Upper lobe of right lung (tissue), 1 donor: Measurements from ENCODE around the gene PTF1A. TPM values are rescaled to one million over a fixed set of nuclear protein-coding genes. Genes with fewer than 3 reads are reported as not detected.
"Not testable (repeated sequence)": the region's sequence is repeated elsewhere in the genome, so short reads cannot be mapped to it uniquely, and the experiment has no call there.

ENCODE experiments used
- ATAC-seq: fragments of 200-7000 bp; cut with Tn5 transposase; one replicate; pipeline ENCODE4 v1.9.1; 2020; ENCODE audit warnings: mild to moderate bottlenecking, moderate library complexity
- DNase-seq: peaks from one replicate; pipeline ENCODE4 v3.0.0-alpha.2; 2020
- H3K27ac ChIP-seq: fragments of 200-600 bp; one replicate; pipeline ENCODE4 v1.8.0; 2022
- H3K27me3 ChIP-seq: fragments of 200-600 bp; one replicate; pipeline ENCODE4 v1.8.0; 2022; ENCODE audit warnings: mild to moderate bottlenecking
- H3K36me3 ChIP-seq: fragments of 200-600 bp; one replicate; pipeline ENCODE4 v1.8.0; 2022
- H3K4me1 ChIP-seq: fragments of 200-600 bp; one replicate; pipeline ENCODE4 v1.8.0; 2022
- H3K4me3 ChIP-seq: fragments of 200-600 bp; one replicate; pipeline ENCODE4 v1.8.0; 2022; ENCODE audit warnings: mild to moderate bottlenecking
- H3K9me3 ChIP-seq: fragments of 200-600 bp; one replicate; pipeline ENCODE4 v1.8.0; 2022
- intact Hi-C: fragments of 100-400 bp; cut with DNase I; formaldehyde crosslinking; loops from one replicate; pipeline ENCODE4 v1.11.0; 2022
- total RNA-seq: library from RNA; stranded (reverse); fragmentation: NEBNext Ultra II Directional; extraction: Animal tissue kit (Norgen Biotek cat#: 25700); gene quantifications from one replicate; pipeline ENCODE4 v1.2.1, GENCODE V29; 2021
- TF ChIP-seq, protein P1 (sequence below): fragments of 200-600 bp; IDR thresholded peaks from one replicate; pipeline ENCODE4 v1.8.0; 2022; ENCODE audit warnings: antibody characterized with exemption
- donor health status: DM: no; HTN: yes; CAD: no; lungs with severe emphysema.

The PTF1A gene
- total RNA-seq, 1 donor from 2014 or later = not detected

DNA sequence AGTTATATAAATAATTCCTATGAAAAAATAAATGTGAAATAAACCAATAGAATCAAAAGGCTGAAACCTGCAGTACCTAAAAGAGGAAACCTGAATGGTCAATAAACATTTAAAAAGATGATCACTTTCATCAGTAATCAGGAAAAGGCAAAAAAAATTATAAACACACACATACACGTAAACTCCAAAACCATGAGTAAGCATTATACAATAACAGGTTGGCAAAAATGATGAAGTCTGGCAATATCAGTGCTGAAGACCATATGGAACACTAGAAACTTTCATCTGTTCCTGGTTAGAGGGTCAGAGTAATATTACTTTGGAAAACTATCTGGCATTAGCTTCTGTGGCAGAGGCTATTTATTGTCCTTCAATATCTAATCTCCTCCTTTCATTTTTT is 38.5 kb downstream of the PTF1A start:
- no peaks in the 10 kb centered on the region for H3K9me3 ChIP-seq
- intact Hi-C loops = no loop called here
- H3K27me3 ChIP-seq = no peaks in the 10 kb centered on the region
- no peaks in the 10 kb centered on the region for H3K4me1 ChIP-seq
- TF ChIP-seq, protein P1, sequence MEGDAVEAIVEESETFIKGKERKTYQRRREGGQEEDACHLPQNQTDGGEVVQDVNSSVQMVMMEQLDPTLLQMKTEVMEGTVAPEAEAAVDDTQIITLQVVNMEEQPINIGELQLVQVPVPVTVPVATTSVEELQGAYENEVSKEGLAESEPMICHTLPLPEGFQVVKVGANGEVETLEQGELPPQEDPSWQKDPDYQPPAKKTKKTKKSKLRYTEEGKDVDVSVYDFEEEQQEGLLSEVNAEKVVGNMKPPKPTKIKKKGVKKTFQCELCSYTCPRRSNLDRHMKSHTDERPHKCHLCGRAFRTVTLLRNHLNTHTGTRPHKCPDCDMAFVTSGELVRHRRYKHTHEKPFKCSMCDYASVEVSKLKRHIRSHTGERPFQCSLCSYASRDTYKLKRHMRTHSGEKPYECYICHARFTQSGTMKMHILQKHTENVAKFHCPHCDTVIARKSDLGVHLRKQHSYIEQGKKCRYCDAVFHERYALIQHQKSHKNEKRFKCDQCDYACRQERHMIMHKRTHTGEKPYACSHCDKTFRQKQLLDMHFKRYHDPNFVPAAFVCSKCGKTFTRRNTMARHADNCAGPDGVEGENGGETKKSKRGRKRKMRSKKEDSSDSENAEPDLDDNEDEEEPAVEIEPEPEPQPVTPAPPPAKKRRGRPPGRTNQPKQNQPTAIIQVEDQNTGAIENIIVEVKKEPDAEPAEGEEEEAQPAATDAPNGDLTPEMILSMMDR = no peak
- H3K36me3 ChIP-seq = no peaks in the 10 kb centered on the region
- ATAC-seq = no peak
- no peak for DNase-seq
- H3K27ac ChIP-seq = no peak overlapping the region
- H3K4me3 ChIP-seq = no peak overlapping the region

DNA sequence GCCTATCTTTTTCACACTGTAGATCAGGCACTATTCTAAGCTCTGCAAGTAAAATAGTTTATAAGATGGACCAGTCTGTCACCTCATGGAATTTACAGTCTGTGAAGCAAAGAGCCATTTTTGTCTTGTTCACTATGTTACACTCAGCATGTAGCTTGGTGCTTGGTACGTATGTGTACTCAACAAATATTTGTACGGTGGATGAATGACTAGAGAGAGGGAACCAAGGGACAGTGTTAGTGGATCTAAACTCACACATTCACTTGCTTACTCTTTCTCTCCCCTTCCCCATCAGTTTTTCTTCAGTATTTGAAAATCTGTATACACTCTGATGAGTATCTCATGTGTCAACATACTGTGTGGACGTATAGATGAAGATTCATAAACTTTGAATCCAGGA is 45.9 kb downstream of the PTF1A start:
- TF ChIP-seq, protein P1 = no peak
- Histone ChIP-seq H3K36me3 (no peaks in the 10 kb centered on the region), H3K4me3 (no peak overlapping the region), H3K27ac (no peak overlapping the region), H3K9me3 (no peaks in the 10 kb centered on the region), H3K27me3 (no peaks in the 10 kb centered on the region), H3K4me1 (no peaks in the 10 kb centered on the region)
- DNase-seq = no peak
- ATAC-seq = no peak
- intact Hi-C loops = no loop called here

DNA sequence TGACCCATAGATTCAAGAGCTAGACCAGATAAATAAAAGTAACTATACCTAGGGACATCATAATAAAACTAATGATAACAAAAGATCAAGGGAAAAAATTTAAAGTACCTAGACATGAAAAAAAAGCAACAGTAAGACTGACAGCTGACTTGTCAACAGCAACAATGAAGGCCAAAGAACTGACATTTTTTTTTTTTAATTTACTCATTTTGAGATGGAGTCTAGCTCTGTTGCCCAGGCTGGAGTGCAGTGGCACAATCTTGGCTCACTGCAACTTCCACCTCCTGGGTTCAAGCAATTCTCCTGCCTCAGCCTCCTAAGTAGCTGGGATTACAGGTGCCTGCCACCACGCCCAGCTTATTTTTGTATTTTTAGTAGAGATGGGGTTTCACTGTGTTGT is 49.7 kb downstream of the PTF1A start:
- H3K27me3 ChIP-seq, intact Hi-C loops, H3K4me3 ChIP-seq, ATAC-seq, H3K27ac ChIP-seq, H3K36me3 ChIP-seq, DNase-seq, H3K4me1 ChIP-seq: not testable (repeated sequence)
- peaks cover 11% of the 10 kb centered on the region for H3K9me3 ChIP-seq

Other genes starting within 250 kb of the PTF1A start
- 27.1 TPM for gene MSRB2, start 96.7 kb upstream of the PTF1A start, total RNA-seq
- gene C10orf67, start 152.5 kb downstream of the PTF1A start, total RNA-seq = 1.6 TPM
- 29.4 TPM for gene OTUD1, start 246.8 kb downstream of the PTF1A start, total RNA-seq